Anterior cingulate cortex (tissue), 58 donors: ENCODE measurements around the gene KRT6C.
"Not testable (repeated sequence)": the region's sequence is repeated elsewhere in the genome, so short reads cannot be mapped to it uniquely, and the experiment has no call there.

Experiments
- DNase-seq, 58 donors: peaks; one replicate each; lab custom pipeline; 2025; lab: John Stamatoyannopoulos, UW

KRT6C gene

GRCh38 chr12:52500574-52500973 lies 27.0 kb upstream of the KRT6C start:
- DNase-seq, result not testable (repeated sequence)

DNA sequence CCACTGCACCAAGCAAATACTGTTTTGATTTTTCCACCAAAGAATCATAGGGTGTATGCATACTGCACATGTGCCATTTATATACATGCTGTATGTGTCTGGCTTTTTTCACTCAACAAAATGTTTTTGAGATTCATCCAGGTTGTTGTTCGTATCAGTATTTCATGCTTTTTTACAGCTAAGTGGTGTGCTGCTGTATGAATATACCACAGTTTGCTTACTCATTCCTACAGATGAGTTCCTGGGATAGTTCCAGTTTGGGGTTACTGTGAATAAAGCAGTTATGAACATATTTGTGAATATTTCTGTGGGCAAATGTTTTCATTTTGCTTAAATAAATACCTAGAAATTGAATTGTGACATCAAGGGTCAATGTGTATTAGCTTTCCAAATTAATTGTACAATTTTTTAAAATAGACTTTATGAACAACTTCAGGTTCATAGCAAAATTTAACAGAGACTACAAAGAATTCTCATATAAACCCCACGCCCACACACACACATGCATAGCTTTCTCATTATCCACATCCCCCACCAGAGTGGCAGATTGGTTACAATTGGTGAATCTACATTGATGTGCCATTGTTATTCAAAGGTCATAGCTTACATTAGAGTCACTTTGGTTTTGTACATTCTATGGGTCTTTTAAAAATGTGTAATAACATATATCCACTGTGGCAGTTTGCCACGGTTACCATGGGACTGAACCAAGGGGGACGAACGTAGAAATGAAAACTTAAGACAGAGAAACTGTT lies 26.4 kb upstream of the KRT6C start:
- no peak for DNase-seq

DNA sequence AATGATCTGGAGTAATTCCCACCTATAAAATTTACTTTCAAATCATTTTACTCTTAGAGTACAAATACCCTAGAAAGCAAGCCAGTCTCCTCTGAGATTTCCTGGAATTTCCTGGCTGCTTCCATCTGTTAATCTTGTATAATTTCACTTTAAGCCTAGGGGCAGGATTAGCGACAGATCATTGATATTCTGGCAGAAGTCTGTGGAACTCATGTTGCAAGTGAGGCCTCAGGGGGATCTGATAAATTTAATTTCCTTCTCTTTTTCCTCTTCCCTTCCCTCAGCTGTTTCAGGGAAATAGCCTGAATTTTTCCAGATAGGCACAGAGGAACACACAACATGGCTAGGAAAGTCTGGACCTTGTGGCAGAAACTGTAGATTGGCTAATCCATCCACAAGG lies 25.3 kb upstream of the KRT6C start:
- no peak for DNase-seq

DNA sequence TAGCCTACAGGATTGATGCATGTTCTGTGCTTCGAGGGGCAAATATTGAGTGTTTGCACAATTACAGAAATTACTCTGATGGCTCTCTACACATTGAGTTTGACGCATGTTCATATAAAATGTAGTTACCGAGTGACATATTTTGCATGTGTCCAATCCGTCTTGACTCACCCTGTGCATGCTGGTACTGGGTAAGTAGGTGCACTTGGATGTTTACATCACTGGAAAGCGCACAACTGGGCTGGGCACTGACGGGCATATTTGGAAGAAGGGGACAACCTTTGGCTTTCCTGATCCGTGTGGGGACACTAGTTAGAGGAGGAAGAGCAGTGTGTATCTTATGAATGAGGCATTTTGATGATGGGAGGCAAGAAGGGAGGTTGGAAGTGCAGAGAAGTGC lies 24.4 kb upstream of the KRT6C start:
- DNase-seq, result no peak

GRCh38 chr12:52496590-52497071 lies 23.0 kb upstream of the KRT6C start:
- no peak for DNase-seq

GRCh38 chr12:52496054-52496453 lies 22.4 kb upstream of the KRT6C start:
- no peak for DNase-seq

DNA sequence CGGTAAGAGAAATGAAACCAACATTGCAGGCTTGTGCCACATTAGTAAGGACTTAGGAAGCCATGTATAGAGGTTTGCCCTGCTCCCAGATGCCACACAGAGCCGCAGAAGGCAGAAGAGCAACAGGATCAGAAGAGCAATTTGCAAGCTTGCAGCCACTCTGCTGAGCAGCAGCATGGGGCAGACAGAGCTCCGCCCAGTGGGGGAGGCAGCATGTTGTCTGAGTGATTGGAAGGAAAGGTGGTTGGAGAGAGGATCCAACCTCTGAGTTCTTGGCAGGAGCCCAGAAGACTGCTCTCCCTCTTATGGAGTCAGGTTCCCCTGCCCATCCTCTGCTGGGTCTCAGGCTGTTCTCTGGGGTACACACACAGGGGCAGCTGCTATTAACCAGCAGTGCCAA lies 21.8 kb upstream of the KRT6C start:
- DNase-seq, result peak in 1 of 58 donors; percentile 22

- DNase-seq, result no peak
Measured at GRCh38 chr12:52494518-52494917, 20.9 kb upstream of the KRT6C start.

- no peak for DNase-seq
Measured at GRCh38 chr12:52494100-52494499, 20.5 kb upstream of the KRT6C start.

DNA sequence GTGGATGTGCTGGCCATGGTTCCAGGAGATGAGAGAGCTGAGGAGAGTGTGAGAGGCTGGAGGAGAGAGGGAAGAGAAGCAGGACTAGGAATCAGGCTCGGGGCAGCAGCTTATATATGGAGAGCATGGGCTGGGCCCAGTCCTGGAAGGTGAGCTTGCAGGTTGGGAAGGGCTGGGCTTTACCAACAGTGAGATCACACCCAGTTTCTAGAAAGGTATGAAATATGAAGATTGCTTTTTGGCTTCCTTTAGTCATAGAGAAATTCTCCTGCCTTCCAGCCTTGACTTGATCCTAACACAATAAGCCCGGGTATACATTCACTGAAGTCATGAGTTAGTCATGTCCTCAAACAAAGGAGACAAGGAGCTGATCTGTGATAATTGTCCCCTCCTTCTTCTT lies 19.6 kb upstream of the KRT6C start, which contains the start of gene KRT6A:
Gene KRT6A, minus strand, starts transcription at position 86 of the 400 bp plus-strand sequence. Its CDS starts 69 bp downstream, at position 17.
- no peak for DNase-seq

DNA sequence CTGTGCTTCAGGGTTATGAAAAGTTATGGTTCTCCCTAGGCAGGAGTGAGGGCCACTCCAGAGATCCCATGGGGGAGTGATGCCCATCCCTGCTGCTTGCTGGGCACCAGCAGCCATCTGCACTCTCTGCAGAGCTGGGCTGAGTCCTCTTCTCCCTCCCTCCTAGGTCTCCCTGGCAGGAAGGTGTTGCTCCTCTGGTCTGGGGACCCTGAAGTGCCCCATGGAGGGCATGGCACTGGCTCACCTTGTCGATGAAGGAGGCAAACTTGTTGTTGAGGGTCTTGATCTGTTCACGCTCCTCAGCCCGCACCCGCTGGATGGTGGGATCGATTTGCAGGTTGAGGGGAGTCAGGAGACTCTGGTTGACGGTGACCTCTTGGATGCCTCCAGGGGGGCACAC lies 18.8 kb upstream of the KRT6C start:
- not testable (repeated sequence) for DNase-seq

GRCh38 chr12:52491495-52491894 lies 17.9 kb upstream of the KRT6C start:
- DNase-seq, result not testable (repeated sequence)

DNA sequence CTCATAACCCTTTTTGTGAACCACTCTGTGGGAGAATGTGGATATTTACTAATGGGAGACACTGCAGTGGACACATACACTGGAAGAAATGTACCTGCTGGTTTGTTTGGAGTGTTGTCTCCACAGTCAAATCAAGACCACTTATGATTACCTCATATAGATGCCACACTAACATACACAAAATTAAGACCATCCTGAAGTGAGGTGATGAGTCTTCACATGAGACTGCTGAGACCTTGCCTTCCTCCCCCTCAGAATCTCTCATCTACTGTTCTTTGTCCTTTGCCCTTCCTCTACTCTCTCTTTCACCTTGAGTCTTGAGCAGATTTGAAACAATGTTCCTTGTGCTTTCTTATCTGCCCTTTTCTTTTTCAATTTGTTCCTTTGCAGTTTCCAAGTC lies 15.1 kb upstream of the KRT6C start:
- DNase-seq, result no peak

GRCh38 chr12:52487744-52488443 lies 14.3 kb upstream of the KRT6C start:
- not testable (repeated sequence) for DNase-seq

GRCh38 chr12:52487211-52487610 lies 13.6 kb upstream of the KRT6C start:
- no peak for DNase-seq

- no peak for DNase-seq
Measured at GRCh38 chr12:52486166-52487105, 12.8 kb upstream of the KRT6C start.

GRCh38 chr12:52480073-52480472 lies 6.5 kb upstream of the KRT6C start:
- no peak for DNase-seq

- no peak for DNase-seq
Measured at GRCh38 chr12:52477651-52478050, 4.0 kb upstream of the KRT6C start.

DNA sequence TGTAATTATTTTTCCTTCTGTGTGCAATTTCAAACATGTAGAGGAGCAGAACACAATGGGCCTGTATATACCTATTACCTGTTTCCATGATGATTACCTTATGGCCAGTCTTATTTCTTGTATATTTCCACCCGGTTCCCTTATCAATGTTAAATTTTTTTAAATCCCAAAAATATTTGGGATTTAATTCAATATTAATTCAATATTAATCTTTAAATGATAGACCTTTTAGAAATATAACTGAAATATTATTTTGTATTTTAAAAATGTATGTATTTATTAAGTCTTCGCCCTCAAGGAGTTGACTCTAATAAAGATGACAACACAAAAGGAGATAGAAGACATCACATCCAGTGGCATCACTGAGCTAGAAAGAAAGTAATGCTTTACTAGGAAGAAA lies 607 bp upstream of the KRT6C start:
- no peak for DNase-seq

GRCh38 chr12:52469853-52470252 lies 3.8 kb downstream of the KRT6C start:
- no peak for DNase-seq

GRCh38 chr12:52464897-52465296 lies 8.7 kb downstream of the KRT6C start:
- DNase-seq, result no peak
